GM12873 (cell line): Measurements from ENCODE around the gene CAMSAP1.

Experiments
- TF ChIP-seq, protein P1 (sequence below): IDR thresholded peaks from 2 replicates; pipeline ENCODE4 v1.5.1; 2012; ENCODE audit warnings: low read depth, mild to moderate bottlenecking, moderate library complexity, low read length, control low read depth; ENCODE audit not compliant: insufficient read depth; ENCODE audit errors: missing control alignments

Gene CAMSAP1

DNA sequence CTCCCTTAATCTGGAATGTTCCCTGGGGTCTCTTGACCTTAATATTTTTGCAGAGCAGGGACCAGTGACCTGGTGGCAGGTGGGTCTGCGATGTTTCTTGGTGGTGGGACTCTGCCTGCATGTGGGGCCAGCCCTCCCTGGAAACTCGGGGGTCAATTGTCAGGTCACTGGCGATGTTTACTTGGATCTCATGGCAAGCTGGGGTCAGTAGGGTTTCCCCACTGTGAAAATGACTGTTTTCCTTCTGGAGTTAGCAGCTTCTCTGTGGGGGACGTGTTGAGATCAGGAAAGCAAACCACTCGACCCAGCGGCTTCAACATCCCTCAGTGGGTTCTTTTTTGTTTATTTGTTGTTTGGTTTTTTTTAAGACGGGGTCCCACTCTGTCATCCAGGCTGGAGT is 131.4 kb downstream of the CAMSAP1 start:
- TF ChIP-seq, protein P1, sequence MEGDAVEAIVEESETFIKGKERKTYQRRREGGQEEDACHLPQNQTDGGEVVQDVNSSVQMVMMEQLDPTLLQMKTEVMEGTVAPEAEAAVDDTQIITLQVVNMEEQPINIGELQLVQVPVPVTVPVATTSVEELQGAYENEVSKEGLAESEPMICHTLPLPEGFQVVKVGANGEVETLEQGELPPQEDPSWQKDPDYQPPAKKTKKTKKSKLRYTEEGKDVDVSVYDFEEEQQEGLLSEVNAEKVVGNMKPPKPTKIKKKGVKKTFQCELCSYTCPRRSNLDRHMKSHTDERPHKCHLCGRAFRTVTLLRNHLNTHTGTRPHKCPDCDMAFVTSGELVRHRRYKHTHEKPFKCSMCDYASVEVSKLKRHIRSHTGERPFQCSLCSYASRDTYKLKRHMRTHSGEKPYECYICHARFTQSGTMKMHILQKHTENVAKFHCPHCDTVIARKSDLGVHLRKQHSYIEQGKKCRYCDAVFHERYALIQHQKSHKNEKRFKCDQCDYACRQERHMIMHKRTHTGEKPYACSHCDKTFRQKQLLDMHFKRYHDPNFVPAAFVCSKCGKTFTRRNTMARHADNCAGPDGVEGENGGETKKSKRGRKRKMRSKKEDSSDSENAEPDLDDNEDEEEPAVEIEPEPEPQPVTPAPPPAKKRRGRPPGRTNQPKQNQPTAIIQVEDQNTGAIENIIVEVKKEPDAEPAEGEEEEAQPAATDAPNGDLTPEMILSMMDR = no peak

DNA sequence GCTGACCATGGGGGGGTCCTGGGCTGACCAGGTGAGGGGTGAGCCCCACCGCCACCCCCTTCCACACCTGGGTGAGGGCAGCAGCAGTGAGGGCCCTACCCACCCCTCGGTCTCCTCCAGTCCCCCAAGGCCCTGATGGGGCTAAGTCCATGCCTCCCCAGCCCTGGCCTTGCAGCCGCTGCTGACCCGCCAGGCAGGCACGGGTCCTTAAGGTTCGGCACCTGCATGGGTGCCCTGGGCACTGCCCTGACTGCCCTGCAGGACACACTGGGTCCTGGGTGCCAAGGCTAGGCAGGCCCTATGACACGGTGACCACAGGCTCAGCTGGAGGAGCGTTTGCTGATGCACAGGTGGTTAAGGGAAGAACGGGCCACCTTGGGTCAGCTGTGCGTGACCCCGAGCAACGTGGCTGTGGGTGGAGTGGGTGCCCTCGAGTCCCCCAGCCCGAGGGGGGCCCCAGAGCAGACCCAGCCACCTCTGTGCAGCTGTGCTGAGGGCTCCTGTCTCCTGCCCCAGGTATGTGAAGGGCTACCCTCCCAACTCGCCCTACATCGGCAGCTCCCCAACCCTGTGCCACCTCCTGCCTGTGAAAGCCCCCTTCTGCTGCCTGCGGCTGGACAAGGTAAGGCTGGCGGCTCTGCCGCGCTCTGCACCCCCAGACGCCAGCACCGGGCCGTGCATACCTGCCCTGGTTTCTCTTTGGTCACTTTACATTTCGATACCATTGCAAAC is 132.4 kb downstream of the CAMSAP1 start:
- TF ChIP-seq, protein P1 = no peak

DNA sequence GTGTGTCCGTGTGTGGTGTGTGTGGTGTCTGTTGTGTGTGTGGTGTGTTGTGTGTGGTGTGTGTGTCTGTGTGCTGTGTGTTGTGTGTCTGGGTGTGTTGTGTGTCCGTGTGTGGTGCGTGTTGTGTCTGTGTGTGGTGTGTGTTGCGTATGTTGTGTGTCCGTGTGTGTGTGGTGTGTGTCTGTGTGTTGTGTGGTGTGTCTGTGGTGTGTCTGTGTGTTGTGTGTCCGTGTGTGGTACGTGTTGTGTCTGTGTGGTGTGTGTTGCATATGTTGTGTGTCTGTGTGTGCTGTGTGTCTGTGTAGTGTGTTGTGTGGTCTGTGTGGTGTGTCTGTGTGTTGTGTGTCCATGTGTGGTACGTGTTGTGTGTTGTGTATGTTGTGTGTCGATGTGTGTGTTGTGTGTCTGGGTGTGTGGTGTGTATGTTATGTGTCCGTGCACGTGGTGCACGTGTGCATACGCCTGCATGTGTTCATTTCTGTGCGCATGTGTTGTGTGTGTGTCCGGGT is 133.1 kb downstream of the CAMSAP1 start:
- TF ChIP-seq, protein P1 = no peak

- TF ChIP-seq, protein P1 = no peak
These were observed 133.7 kb downstream of the CAMSAP1 start for GRCh38 chr9:135773530-135774238.

DNA sequence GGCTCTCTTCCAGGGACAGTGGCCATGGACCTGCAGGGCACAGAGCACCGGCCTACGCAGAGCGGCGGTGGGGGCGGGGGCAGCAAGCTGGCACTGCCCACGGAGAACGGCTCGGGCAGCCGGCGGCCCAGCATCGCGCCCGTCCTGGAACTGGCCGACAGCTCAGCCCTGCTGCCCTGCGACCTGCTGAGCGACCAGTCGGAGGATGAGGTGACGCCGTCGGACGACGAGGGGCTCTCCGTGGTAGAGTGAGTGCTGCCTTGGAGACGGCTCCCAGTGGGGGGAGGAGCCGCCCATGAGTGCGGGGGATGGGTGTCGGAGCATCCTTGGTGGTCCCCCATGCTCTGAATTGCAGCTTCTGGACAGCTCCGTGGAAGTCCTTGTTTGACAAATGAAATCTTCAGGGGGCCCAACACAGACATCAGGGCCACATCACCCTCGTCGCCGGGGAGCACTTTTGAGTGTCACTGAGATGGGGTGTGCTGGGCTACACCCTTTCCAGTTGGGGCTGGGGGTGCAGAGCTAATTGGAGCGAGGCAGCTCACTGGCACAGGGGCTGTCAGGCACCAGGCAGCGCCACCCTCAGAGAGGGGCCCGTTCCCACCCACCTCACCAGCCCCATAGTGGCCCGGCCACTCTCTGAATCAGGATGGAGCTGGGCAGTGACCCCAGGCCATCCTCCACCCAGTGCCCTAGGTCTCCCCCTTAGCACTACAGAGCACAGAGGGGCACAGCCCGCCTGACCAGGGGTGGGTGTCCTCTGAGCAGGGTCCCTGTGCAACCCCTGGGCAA is 134.4 kb downstream of the CAMSAP1 start:
- TF ChIP-seq, protein P1 = no peak

DNA sequence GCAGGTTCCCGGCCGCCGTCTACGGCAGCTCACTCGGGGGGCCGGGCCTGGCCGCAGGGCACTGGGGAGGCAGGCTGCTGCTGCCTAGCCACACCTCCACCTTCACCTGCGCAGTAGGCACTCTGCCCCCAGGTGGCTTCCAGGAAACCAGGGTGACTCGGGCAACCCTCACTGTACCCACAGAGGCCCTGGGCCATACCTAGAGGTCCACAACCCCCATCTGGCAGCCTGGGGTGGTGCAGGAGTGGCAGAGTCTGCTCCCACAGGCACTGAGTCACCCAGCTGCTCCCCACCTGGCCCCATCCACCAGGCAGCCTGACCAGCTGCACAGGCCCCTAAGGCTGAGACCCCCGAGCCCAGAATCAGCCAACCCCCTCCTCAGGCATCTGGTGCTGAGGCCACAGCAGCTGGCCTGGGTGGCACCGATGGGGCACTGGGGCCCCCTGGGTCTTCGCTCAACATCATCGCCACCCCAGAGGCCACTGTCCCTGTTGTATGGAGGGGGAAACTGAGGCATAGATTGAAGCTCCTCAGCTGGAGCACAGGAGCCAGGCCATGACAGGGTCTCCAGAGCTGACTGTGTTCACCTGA is 135.2 kb downstream of the CAMSAP1 start:
- TF ChIP-seq, protein P1 = no peak
